Activated B cell treated with CpG ODN at 0.5 μM for 24 hours (primary cell): Measurements from ENCODE around the gene OR2AK2. TPM values are rescaled to one million over a fixed set of nuclear protein-coding genes. Genes with fewer than 3 reads are reported as not detected.

Experiments used
- ATAC-seq: fragments of 200-7000 bp; cut with Tn5 transposase; one replicate; pipeline ENCODE4 v1.10.0; 2021; ENCODE audit warnings: low read depth, mild to moderate bottlenecking, moderate library complexity
- CTCF ChIA-PET: fragments of 350-600 bp; sonication (Branson Sonifier 250); formaldehyde crosslinking; loops from one replicate; lab custom pipeline; 2021; ENCODE audit warnings: antibody characterized with exemption; lab: Charles Lee
- POLR2A ChIA-PET: fragments of 350-600 bp; sonication (Branson Sonifier 250); formaldehyde crosslinking; loops from one replicate; lab custom pipeline; 2021; ENCODE audit warnings: antibody characterized with exemption; lab: Charles Lee
- DNase-seq: peaks from one replicate; pipeline ENCODE4 v3.0.0; 2022
- H3K27ac Mint-ChIP-seq: one replicate; pipeline ENCODE4 v1.8.0; 2020; ENCODE audit warnings: mixed read lengths
- H3K27me3 Mint-ChIP-seq: one replicate; pipeline ENCODE4 v1.8.0; 2021; ENCODE audit warnings: mixed read lengths
- H3K36me3 Mint-ChIP-seq: one replicate; pipeline ENCODE4 v1.8.0; 2021; ENCODE audit warnings: low read depth, mixed read lengths
- H3K4me1 Mint-ChIP-seq: one replicate; pipeline ENCODE4 v1.8.0; 2021; ENCODE audit warnings: mixed read lengths
- H3K4me3 Mint-ChIP-seq: one replicate; pipeline ENCODE4 v1.8.0; 2020; ENCODE audit warnings: mild to moderate bottlenecking, mixed read lengths
- H3K9me3 Mint-ChIP-seq: one replicate; pipeline ENCODE4 v1.8.0; 2020; ENCODE audit warnings: mixed read lengths
- intact Hi-C: fragments of 100-400 bp; cut with micrococcal nuclease; formaldehyde crosslinking; loops from one replicate; pipeline ENCODE4 v1.15.1; 2024
- total RNA-seq: library from RNA; stranded (reverse); gene quantifications from 2 replicates; pipeline ENCODE4 v1.2.3, GENCODE V29; 2022
- TF ChIP-seq, protein P1 (sequence below): fragments of 200-600 bp; IDR thresholded peaks from one replicate; pipeline ENCODE4 v1.8.0; 2022; ENCODE audit warnings: antibody characterized with exemption, mild to moderate bottlenecking

The OR2AK2 gene
- total RNA-seq, 1 donor from 2014 or later: not detected

DNA sequence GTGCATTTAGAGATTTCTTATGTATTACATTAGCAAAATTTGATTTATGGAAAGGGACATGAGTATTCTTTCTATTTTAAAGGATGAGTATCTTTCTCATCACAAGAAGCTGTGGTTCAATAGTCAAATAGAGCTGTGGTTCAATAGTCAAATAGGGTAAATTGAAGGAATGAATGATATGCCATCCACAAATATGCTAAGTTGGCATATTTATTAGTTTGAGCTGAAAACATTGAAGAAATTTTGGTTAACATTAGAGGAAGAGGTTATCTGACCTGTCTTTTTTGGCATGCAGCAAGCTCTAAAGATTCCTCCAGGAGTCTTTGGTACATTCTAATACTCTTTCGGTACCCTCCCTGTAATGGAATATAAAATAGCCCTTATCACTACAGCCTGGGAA is 11.6 kb upstream of the OR2AK2 start:
- intact Hi-C loops: no loop called here
- H3K9me3 Mint-ChIP-seq: no peaks in the 10 kb centered on the region
- DNase-seq: no peak
- no peaks in the 10 kb centered on the region for H3K4me1 Mint-ChIP-seq
- TF ChIP-seq, protein P1, sequence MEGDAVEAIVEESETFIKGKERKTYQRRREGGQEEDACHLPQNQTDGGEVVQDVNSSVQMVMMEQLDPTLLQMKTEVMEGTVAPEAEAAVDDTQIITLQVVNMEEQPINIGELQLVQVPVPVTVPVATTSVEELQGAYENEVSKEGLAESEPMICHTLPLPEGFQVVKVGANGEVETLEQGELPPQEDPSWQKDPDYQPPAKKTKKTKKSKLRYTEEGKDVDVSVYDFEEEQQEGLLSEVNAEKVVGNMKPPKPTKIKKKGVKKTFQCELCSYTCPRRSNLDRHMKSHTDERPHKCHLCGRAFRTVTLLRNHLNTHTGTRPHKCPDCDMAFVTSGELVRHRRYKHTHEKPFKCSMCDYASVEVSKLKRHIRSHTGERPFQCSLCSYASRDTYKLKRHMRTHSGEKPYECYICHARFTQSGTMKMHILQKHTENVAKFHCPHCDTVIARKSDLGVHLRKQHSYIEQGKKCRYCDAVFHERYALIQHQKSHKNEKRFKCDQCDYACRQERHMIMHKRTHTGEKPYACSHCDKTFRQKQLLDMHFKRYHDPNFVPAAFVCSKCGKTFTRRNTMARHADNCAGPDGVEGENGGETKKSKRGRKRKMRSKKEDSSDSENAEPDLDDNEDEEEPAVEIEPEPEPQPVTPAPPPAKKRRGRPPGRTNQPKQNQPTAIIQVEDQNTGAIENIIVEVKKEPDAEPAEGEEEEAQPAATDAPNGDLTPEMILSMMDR: no peak
- H3K36me3 Mint-ChIP-seq: no peaks in the 10 kb centered on the region
- ChIA-PET POLR2A (no interaction called here), CTCF (no interaction called here)
- no peak overlapping the region for H3K4me3 Mint-ChIP-seq
- ATAC-seq: no peak
- no peaks in the 10 kb centered on the region for H3K27me3 Mint-ChIP-seq
- no peak overlapping the region for H3K27ac Mint-ChIP-seq

GRCh38 chr1:247961791-247962190 is 3.2 kb upstream of the OR2AK2 start:
- Mint-ChIP-seq H3K4me1 (peaks cover 11% of the 10 kb centered on the region), H3K27me3 (no peaks in the 10 kb centered on the region), H3K9me3 (no peaks in the 10 kb centered on the region), H3K4me3 (no peak overlapping the region), H3K36me3 (no peaks in the 10 kb centered on the region), H3K27ac (no peak overlapping the region)
- TF ChIP-seq, protein P1: no peak
- ChIA-PET POLR2A (no interaction called here), CTCF (no interaction called here)
- DNase-seq (no peak), ATAC-seq (no peak)
- intact Hi-C loops: no loop called here

DNA sequence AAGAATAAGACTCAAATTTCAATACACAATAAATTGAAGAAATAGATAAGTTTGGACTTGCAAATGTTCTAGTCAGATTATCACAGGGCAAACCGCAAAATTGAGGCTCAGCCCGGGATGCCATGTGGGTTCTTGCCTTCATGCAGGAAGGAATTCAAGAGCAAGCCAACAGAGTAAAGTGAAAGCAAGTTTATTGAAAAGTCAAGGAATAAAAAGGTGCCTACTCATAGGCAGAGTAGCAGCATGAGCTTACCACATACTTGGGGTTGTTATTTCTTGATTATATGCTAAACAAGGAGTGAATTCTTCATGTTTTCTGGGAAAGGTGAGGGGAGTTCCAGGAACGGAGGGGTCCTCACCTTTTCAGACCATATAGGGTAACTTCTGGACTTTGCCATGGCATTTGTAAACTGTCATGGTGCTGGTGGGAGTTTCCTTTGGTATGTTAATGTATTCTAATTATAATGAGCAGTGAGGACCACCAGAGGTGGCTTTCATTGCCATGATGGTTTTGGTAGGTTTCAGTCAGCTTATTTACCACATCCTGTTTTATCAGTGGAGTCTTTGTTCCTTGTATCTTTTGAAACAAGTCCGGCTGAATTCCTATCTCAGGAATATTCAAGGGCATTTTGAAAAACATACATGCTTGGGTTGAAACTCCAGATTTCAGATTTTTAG is 2.0 kb upstream of the OR2AK2 start:
- no peaks in the 10 kb centered on the region for H3K27me3 Mint-ChIP-seq
- ChIA-PET CTCF (no interaction called here), POLR2A (no interaction called here)
- intact Hi-C loops: no loop called here
- H3K4me3 Mint-ChIP-seq: no peak overlapping the region
- ATAC-seq (no peak), DNase-seq (no peak)
- TF ChIP-seq, protein P1: no peak
- no peaks in the 10 kb centered on the region for H3K9me3 Mint-ChIP-seq
- H3K4me1 Mint-ChIP-seq: peaks cover 18% of the 10 kb centered on the region
- no peak overlapping the region for H3K27ac Mint-ChIP-seq
- no peaks in the 10 kb centered on the region for H3K36me3 Mint-ChIP-seq

DNA sequence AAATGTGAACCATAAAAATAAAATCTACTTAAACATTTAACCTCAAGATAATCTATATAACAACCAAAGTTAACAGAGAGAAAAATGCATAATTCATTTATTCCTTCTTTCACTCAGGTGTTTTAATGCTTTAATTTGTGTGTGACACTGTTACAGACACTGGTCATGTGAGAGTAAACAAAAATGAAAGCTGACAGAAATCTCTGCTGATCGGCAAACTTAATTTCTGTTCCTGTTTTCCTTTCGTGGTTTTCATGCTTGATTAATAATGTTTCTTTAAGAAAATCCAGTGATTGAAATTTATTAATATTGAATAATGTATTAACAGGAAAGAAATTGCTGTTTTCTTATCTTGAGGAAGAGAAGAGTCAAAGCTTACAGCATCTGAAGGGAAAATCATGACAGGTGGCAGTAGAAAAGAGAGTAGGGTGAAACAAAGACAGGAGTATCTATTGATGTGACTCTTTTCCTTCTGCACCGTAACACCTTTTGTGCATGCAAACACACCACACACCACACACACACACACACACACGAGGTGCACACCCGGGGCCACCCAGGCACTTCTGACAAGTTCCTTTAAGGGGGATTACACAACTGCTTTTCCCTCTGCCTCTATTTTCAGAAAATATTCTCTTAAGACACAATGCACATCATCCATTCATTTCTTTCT is 1.6 kb downstream of the OR2AK2 start:
- CTCF ChIA-PET: no interaction called here
- Mint-ChIP-seq H3K4me1 (peaks cover 18% of the 10 kb centered on the region), H3K27ac (no peak overlapping the region), H3K27me3 (peaks cover 1% of the 10 kb centered on the region), H3K4me3 (peak overlapping the region; percentile 41), H3K9me3 (no peaks in the 10 kb centered on the region), H3K36me3 (no peaks in the 10 kb centered on the region)
- TF ChIP-seq, protein P1: no peak
- POLR2A ChIA-PET: no interaction called here
- DNase-seq (no peak), ATAC-seq (no peak)
- intact Hi-C loops: no loop called here

DNA sequence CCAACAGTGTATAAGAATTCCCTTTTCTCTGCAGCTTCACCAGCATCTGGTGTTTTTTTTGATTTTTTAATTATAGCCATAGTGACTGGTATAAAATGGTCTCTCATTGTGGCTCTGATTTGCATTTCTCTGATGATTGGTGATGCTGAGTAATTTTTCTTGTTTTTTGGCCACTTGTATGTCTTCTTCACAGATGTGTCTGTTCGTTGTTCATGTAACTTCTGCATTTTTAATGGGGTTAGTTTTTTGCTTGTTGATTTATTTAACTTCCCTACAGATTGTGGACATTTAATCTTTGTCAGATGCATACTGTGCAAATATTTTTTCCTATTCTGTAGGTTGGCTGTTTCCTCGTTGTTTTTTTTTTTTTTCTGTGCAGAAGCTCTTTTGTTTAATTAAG is 28.0 kb downstream of the OR2AK2 start:
- intact Hi-C loops: no loop called here
- no peak for ATAC-seq
- no peaks in the 10 kb centered on the region for H3K27me3 Mint-ChIP-seq
- no peak for DNase-seq
- ChIA-PET CTCF (no interaction called here), POLR2A (no interaction called here)
- TF ChIP-seq, protein P1: no peak
- H3K4me1 Mint-ChIP-seq: no peaks in the 10 kb centered on the region
- no peaks in the 10 kb centered on the region for H3K36me3 Mint-ChIP-seq
- no peak overlapping the region for H3K27ac Mint-ChIP-seq
- no peak overlapping the region for H3K4me3 Mint-ChIP-seq
- no peaks in the 10 kb centered on the region for H3K9me3 Mint-ChIP-seq
